Activated CD8-positive, alpha-beta memory T cell treated with anti-CD3 and anti-CD28 coated beads for 24 hours (primary cell): Measurements from ENCODE around the gene STK10.

ENCODE experiments used
- DNase-seq: peaks from one replicate; pipeline ENCODE4 v3.0.0-alpha.2; 2020

STK10 gene

GRCh38 chr5:172082180-172082579 is 105.8 kb downstream of the STK10 start:
- no peak for DNase-seq

GRCh38 chr5:172079876-172080275 is 108.1 kb downstream of the STK10 start:
- no peak for DNase-seq

DNA sequence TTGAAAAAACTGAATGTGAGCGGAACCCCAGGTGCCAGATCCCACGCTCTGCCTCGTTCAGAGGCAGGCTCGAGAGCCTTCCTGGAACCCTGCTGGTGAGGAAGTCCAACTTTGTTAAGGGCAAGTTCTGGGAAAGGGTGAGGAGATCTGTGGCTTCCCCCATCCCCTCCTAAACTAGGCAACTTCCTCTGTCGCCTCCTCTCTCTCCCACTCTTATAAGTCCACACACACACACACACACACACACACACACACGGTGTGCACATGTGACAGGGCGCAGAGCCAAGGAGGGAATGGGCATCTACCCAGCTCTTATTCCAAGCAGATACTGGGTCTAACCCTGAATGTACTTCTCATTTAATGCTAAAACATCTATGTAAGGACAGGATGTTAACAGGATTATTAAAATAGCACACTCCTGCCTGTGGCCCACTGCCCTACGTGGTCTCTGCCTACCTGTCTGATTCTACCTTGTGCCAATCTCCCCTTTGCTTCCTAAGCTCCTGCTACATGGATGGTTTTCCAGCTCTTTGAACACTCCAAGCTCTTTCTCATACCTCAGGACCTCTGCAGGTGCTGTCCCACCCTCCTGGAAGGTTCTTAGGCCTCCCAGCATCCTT is 109.2 kb downstream of the STK10 start:
- DNase-seq: no peak

DNA sequence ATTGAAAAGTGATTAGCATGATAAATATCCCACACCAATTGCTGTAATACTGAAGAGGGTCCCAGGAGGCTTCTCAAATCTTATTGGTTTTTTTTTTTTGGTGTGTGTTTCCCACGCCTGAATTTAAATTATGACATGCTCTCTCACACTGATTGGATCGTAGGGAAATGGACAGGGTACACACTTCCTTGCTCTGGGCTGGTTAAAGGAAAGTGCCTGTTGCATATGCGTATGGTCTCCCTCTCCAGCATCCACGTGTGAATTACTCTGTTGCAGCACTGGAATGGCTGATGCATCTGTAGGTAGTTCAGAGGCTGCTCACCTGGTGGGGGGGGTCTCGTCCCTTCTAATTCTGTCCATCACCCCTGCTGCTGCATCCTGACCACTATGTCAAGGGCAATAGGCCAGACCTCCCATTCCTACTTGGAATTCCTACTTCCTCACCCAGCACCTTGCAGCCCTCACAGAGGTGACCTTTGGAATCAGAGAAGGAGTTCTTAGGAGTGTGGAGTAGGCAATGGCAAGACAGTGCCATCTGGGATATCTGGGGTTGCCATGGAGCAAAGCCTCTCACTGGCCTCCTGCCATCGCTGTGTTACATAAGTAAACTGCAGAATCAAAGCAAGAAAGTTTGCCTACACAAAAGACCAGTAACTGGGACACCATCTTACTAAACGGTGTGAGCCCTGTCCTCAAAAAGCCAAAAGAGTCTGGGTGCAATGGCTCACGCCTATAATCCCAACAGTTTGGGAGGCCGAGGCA is 110.2 kb downstream of the STK10 start:
- DNase-seq: no peak

DNA sequence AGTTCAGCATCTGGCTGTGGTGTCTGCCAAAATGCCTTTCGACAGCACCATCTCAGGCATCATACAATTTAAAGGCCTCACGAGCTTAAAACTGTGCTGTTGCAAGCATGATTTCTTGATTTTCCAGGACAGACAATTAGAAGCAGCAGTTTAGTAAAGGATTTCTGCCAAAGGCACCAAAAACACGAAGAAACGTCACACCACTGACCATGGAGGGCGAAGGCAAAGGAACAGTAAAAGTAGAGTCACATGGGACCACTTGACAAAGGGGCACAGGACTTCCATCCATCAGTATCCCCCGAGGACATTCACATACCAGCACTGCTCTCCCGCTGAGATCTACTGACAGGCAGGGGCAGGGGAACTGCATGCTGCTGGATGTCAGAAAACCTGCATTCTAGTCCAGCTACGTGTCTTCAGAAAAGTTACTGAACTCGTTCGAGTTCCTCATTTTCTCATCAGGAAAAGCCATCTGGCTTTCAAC is 111.2 kb downstream of the STK10 start:
- no peak for DNase-seq

GRCh38 chr5:172075656-172076055 is 112.4 kb downstream of the STK10 start:
- no peak for DNase-seq

DNA sequence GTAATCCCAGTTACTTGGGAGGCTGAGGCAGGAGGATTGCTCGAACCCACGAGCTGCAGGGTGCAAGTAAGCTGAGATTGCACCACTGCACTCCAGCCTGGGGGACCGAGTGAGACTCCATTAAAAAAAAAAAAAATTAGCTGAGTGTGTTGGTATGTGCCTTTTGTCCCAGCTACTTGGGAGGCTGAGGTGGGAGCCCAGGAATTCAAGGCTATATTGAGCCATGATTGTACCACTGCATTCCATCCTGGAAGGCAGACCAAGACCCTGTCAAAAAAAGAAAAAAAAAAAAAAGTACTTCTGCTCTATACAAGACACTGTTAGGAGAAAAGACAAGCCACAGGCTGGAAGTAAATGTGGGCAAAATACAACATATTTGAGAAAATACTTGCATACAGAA is 113.1 kb downstream of the STK10 start:
- no peak for DNase-seq

DNA sequence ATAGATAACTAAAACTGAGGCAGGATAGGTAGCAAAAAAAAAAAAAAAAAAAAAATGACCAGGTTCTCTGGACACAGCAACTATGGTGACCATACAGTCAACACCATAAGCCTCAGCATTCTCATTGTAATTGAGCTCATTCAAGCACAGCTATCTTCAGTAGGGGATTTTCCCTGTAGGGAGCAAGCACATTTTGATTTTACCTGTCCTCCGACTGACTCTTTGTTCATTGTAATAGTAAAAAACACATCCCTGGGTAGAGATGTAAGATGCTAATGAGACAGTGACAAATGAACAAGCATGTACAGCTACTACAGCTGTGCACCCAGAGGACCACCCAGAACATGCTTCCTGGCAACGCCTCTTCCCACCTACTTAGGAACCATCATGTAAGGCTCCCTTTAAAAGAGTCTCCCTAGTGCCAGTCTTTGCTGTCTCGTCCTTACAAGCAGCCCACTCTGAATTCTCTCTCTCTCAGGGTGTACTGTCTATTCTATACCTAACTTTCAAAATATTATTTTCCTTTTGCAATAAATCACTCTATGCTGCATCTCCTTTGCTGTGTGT is 116.6 kb downstream of the STK10 start:
- DNase-seq: no peak

DNA sequence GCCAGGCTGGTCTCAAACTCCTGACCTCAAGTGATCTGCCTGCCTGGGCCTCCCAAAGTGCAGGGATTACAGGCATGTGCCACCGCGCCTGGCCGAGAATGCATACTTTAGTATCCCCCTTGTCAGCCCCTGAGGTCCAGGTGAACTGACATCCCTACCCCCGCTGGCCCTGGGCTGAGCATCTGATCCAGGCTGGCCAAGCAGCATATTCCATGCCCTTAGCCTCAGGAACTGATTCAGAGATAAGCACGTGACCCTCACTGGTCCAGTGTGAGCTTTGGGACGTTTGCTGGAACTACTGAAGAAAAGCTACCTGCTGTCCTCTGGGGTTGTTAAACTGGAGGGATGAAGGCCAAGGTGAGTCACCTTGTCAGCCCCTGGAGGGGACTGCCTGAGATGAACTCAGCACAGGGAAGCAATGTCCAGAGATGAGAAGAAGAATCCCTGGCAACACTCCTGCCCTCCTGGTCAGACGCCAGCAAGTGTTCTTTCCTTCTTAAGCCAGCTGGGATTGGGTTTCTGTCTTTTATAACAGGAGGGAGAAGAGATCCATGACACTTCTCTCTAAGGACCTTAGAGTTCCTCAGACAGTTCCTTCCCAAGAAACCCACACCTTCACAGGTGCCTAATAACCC is 122.5 kb downstream of the STK10 start:
- no peak for DNase-seq

GRCh38 chr5:172064766-172065165 is 123.3 kb downstream of the STK10 start:
- DNase-seq: no peak

GRCh38 chr5:172064358-172064757 is 123.7 kb downstream of the STK10 start:
- no peak for DNase-seq

DNA sequence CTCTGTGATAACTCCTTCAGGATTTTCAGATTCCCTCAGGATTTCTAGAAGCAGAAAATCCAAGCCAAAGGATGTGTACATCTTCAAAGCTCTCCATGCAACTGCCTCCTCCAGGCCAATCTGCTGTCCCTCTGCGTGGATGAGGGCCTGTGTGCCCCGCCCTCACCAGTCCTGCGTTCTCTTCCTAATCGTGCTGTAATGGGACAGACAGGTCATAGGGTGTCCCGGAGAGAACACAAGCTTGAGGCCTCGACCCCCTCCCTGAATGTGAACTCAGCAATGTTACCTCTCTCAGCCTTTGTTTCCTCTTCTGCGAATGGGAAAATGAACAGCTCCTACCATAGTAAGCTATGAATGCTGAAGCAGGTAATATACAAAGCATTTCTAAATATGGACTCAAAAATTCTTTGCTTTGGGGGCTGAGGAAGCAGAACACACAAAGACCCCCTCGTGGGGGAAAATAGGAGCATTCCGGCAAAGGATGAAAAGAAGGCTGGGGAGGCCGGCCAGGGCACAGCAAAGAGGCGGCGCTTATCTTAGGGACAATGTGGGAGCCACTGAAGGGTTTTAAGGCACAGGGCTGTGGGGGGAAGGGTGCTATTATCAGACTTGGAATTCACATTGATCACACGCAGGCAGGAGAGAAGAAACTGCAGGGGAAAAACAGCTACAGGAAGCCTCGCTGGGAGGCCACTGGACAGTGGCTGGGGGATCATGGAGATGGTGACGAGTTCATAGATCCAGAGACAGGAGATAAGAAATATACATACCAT is 124.4 kb downstream of the STK10 start:
- no peak for DNase-seq

DNA sequence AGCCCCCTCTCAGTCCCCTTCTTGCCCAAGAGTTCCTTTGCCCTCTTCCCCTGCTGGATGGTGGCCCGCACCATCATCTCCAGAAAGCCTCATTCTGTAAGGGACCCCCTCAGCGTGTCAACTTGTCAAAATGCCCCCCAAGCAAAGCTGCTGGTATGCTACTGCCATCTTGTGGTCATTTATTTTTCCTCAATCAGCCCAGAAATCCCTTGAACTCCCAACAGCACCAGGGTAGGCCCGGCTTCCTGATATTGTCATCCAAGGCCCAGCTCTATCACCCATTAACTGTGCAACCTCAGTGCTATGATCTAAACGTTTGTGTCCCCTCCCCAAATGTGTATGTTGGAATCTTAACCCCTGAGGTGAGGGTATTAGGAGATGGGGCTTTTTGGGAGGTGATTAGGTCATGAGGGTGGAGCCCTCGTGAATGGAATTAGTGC is 128.3 kb downstream of the STK10 start:
- DNase-seq: no peak

DNA sequence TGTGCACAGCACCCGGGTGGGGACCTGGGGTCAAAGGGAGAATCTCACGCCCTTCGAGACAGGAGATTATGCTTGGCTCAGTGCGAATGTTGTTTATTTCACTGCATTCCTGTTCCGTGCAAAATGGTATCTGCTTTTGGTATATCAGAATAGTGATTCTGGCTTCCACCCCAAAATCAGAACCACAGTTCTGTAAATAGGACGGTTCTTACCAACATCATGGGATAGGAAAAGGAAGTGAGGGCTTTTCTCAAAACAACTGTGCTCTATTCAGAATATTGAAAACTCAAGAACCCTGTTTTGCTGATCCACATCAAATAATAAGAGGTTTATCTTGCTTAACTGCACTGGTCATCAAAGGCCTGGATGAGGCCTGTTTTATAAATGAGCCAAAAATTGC is 129.9 kb downstream of the STK10 start:
- DNase-seq: no peak

DNA sequence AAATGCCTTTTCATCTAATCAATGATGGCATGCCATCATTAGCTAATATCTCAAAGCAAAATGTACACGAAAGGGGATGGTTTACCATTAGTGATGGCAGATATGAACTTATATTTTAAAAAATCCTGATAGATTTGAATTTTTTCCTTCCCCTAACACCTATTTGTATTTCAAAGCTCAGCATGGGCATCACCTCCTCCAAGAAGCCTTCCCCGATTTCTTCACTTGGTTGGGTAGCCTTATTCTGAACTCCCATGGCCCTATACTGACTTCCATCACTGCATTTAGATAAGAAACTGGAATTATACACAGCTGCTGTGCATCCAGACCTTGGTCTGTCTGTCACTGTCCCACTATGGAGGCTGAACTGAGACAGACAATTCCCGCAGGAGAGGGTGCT is 132.0 kb downstream of the STK10 start:
- DNase-seq: no peak

- no peak for DNase-seq
These were observed 132.6 kb downstream of the STK10 start for GRCh38 chr5:172055421-172055820.

GRCh38 chr5:172054611-172055153 is 133.3 kb downstream of the STK10 start:
- no peak for DNase-seq

- no peak for DNase-seq
These were observed 135.4 kb downstream of the STK10 start for GRCh38 chr5:172052450-172053236.

DNA sequence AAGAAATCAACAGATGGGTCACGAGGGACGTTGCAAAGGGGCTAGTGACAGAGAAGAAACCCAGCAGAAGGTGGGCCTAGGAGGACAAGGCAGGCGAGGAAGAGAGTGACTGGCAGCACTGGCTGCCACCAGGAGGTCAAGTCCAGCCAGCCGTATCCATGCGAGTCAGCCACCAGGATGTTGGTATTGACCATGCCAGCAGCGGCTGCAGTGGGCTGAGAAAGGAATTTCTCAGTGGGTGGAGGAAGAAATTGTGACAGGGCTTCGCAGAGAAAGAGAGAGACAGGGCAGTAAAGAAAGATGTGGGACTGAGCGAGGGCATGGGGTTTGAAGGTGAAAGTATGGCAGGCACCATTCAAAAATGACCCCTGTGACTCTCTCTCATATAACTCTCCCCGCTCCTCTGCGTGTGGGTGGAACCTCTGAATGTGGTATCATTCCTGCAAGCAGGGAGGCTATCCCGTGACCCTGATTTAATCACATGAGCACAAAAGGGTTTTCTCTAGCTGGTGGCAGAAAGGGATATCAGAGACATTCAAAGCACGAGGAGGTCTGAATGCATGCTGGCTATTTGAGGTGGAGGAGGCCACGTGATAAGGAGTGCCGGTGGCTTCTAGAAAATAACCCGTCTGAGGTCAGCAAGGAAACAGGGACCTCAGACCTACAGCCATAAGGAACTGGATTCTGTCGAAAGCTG is 136.2 kb downstream of the STK10 start:
- DNase-seq: no peak

GRCh38 chr5:172050080-172050479 is 137.9 kb downstream of the STK10 start:
- no peak for DNase-seq

GRCh38 chr5:172049226-172049796 is 138.7 kb downstream of the STK10 start:
- no peak for DNase-seq
